GM12801 (cell line): Measurements from ENCODE around the gene CDH23.

Experiments used
- TF ChIP-seq, protein P1 (sequence below): IDR thresholded peaks from one replicate; pipeline ENCODE4 v1.5.1; 2011; ENCODE audit warnings: control low read depth; ENCODE audit not compliant: insufficient read length; ENCODE audit errors: extremely low read depth

Gene CDH23

DNA sequence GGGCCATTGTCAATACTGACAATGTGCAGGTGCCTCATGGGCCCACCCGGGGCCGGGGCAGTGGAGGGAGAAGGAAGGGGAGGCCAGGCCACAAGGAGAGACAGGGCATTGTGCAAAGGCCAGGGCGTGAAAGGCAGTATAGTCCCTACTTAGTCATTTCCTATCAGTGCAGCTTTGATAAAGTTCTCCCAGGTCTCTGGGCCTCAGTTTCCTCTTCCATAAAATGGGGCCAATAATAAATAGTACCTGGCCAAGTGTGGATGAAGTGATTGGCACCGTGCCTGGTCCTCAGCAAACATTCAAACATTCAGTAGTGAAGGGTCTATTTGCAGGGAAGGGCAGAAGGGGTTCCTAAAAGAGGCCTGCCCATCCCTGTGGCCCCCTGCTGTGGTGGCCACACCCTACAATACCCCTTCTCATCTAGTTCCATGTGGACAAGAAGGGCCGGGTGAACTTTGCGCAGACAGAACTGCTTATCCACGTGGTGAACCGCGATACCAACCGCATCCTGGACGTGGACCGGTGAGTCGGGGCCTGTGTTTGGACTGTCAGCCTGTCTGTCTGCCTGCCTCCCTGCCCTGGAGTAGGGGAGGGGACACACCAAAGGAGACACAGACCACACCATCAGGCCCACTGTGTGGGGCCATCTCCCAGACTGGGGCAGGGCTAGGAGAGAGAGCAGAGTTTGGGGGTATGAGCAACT lies 413.5 kb downstream of the CDH23 start:
- TF ChIP-seq, protein P1, sequence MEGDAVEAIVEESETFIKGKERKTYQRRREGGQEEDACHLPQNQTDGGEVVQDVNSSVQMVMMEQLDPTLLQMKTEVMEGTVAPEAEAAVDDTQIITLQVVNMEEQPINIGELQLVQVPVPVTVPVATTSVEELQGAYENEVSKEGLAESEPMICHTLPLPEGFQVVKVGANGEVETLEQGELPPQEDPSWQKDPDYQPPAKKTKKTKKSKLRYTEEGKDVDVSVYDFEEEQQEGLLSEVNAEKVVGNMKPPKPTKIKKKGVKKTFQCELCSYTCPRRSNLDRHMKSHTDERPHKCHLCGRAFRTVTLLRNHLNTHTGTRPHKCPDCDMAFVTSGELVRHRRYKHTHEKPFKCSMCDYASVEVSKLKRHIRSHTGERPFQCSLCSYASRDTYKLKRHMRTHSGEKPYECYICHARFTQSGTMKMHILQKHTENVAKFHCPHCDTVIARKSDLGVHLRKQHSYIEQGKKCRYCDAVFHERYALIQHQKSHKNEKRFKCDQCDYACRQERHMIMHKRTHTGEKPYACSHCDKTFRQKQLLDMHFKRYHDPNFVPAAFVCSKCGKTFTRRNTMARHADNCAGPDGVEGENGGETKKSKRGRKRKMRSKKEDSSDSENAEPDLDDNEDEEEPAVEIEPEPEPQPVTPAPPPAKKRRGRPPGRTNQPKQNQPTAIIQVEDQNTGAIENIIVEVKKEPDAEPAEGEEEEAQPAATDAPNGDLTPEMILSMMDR = no peak

DNA sequence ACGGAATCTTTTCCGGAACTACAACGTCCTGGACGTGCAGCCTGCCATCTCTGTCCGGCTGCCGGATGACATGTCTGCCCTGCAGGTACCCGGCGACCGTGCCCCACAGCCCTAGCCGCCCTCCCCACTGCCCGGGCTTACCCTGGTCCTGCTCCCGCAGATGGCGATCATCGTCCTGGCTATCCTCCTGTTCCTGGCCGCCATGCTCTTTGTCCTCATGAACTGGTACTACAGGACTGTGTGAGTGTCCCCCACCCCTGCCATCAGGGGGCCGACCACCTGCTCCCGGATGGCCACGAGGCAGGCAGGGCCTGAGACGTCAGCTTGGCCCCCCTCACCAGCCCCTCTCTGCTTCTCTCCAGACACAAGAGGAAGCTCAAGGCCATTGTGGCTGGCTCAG lies 414.6 kb downstream of the CDH23 start:
- TF ChIP-seq, protein P1 = no peak

DNA sequence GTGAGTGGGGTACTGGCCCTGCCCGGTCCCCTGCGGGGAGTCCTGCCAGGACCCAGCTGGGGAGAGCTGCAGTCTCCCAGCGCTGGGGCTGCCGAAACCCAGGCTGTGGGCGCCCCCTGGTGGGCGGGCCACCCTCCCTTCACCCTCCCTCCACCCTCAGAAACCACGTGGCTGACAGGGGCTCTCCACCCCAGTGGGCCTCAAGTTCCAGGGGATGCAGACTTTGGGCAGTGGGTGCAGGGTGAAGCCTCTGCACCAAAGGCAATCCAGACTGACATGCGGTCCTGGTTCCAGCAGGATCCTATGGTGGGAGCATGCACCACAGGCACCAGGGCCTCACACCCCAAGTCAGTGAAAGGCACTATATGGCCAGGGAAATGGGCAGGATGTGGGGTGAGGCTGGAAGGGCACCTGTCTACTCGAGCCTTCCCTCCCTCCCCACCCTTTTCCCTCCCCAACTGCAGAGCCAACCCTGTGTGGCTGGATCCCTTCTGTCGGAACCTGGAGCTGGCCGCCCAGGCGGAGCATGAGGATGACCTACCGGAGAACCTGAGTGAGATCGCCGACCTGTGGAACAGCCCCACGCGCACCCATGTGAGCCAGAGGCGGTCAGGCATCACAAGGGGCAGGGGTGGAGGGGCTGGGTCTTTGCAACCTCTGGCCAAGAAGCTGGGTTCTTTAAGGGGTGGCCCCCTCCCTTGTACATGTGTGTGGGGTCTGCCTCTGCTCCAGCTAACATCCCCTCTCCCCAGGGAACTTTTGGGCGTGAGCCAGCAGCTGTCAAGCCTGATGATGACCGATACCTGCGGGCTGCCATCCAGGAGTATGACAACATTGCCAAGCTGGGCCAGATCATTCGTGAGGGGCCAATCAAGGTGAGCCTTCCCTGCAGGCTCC lies 415.5 kb downstream of the CDH23 start:
- TF ChIP-seq, protein P1 = no peak

DNA sequence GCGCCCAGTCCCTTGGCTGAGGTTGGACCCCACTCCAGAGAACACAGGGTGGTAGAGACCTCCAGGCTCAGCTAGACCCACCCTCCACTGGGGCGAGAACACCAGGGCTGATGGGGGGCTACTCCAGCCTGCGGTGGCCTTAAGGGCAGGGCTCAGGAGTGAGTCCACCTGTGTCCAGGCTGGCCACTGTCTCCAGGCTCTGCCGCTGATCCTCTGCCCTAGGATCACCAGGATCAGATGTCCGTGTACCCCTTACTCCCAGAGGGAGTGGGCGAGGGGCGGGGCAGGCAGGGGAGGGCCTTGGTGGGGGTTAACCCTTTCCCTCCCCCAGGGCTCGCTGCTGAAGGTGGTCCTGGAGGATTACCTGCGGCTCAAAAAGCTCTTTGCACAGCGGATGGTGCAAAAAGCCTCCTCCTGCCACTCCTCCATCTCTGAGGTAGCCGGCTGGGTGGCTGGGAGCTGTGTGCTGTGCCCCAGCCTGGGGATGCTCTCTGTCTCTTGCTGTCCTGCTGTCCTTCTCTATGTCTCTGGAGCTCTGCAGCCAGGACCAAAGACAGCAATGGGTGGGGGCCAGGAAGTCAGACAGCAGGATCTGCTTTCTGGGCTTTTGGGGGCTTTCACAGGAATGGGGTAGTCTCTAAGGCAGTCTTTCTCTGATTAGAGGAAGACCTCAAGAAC lies 416.3 kb downstream of the CDH23 start:
- TF ChIP-seq, protein P1 = no peak

DNA sequence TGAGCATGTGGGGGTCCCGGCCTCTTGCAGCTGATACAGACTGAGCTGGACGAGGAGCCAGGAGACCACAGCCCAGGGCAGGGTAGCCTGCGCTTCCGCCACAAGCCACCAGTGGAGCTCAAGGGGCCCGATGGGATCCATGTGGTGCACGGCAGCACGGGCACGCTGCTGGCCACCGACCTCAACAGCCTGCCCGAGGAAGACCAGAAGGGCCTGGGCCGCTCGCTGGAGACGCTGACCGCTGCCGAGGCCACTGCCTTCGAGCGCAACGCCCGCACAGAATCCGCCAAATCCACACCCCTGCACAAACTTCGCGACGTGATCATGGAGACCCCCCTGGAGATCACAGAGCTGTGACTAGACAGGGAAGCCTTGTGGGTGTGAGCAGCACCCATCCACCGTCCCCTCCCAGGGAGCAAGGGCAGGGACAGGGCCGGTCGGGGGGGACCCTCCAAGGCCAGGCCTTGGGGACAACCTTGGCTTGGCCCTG lies 418.2 kb downstream of the CDH23 start:
- TF ChIP-seq, protein P1 = no peak

DNA sequence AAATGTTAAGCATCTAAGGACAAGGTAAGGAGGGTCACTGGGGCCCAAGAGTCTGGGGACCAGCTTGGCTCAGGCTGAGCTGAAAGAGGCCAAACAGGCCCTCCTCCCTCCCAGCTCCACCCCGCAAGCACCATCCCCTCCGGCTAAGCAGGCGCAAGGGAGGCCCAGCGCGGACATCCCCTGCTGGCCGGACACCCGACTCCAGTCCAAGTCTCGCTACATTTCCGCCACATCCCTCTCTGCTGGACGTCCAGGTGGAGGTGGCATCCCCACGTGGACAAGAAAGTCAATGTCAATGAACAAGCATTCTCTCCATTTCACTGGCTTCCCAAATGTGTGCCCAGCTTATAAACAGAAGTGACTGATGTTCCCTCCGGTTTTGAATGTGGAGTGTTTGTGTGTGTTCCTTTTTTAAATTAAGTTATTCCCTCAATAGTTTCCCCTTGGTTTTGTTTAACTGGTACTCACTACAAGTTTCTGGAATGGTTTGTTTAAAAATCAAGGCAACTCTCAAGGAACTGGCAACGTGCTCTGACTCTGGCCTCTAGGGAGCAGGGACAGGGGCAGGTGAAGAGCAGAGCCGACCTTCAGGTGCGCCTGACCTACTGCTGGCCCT lies 418.9 kb downstream of the CDH23 start:
- TF ChIP-seq, protein P1 = no peak

DNA sequence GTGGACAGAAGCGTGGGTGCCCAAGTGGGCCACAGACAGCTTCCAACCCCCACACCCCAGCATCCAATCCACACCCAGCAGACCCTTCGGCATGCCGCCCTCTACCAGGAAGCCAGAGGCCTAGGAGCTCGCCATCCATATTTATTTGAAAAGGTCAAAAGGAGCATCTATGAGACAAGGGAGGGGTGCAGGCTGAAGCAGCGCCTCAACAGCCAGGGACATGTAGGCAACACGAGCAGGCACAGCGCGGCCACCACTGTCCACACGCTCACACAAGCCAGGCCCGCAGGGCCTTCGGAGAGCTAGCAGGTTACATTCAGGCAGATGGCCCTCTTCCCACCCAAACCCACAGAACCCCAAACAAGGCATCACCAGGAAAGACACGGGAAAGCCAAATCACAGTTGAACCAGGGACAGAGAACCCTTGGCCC lies 419.7 kb downstream of the CDH23 start:
- TF ChIP-seq, protein P1 = no peak
